GM18499 (cell line): Measurements from ENCODE around the gene ARGLU1.

Source experiments
- ATAC-seq: cut with Tn5 transposase; IDR thresholded peaks from one replicate; pipeline ENCODE4 v1.9.1; 2021; ENCODE audit warnings: moderate number of reproducible peaks; ENCODE audit not compliant: insufficient read depth, unreplicated experiment

The ARGLU1 gene

DNA sequence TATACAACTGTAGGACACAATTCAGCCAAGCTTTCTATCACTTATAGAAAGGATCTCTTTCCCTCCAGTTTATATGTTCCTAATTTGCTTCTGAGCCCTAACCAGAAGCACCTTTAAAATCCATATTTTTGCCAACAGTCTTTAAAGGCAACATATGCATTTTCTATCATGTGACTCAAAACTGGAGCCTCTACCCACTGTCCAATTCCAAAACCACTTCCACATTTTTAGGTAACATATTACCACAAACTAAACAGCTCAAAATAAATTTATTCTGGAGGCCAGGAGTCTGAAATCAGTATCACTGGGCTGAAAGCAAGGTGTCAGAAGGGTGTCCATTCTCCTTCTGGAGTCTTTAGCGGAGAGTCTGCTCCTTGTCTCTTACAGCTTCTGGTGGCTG lies 16.6 kb downstream of the ARGLU1 start:
- ATAC-seq = no peak

DNA sequence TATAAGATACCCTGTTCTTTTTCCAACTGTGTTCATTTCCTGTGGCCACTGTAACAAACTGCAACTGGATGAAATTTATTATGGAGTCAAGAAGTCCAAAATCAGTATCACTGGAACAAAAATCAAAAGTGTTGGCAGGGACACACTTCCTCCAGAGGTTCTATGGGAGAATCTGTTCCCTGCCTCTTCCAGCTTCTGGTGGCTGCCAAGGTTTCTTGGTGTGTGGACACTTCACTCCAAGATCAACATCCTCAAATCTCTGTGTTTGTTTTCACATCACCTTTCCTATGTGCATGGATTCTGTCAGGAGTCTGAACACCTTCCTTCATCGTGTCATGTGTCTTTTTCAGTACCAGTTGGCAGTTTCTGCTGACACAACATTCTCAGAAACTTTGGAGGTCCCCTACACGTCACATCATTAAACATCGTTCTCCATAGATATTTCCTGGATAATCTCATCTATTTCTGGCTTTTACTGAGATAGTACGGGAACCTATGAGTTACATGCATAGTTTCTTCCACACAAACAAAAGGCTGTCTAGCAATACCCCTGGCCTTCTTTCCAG lies 17.3 kb downstream of the ARGLU1 start:
- no peak for ATAC-seq

DNA sequence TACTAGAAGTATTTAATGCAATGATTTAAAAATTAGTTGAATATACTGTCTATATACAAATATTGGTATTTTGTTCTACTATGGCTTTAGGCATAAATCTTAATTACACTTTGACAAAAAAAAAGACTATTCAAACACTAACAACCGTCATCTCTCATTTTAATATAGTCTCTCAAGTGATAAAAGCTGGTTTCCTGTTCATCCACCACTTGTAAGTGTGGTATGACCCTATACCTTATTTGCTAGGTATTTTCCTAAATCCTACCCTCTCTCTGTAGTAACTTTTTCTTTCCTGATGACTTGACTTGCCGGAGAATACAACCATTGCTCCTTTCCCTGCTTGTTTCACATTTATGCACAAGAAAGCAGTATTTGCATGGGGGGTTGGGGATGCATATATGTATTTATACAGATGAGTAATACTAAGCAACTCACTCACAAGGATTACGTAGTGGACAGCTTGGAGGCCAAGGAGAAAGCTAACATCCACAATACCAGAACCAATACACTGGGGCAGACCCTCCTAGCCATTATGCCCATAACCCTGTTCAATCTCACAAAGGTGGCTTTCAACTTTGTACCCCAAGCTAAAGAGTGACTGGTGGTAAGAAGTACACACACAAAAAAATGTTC lies 19.8 kb downstream of the ARGLU1 start:
- no peak for ATAC-seq

DNA sequence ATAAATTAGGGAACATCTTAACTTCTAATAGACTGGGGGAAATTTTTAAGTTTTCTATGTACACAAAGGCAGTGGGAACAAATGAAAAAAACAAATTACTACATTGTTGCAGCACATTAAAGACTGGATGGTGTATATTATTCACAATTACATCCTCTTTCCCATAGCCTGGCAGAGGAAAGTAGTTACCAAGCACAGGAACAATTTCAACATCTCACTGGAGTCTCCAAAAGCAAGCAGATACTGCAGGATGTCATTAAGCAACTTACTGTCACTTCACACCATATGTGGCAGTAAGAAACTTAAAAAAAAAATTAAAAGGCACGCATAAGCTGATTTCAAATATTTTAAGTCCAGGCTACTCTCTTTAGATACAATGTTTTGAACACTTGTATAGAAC lies 26.1 kb downstream of the ARGLU1 start:
- ATAC-seq = no peak

DNA sequence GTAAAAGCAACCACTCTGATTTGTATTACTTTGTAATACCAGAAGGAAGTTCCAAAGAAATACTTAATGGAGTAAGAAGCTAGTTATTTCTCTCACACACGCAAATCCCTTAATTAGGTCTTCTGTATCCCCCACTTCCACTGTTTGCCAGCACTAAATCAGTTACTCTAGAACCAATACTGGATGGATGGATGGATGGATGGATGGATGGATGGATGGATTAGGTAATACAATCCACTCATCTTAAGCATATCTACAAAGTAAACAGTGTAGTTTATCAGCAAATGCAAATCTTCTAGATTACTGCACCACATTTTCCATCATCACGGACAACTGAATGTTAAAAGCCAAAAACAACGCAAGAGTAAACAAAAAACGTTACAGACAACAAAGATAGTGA lies 27.3 kb downstream of the ARGLU1 start:
- no peak for ATAC-seq

DNA sequence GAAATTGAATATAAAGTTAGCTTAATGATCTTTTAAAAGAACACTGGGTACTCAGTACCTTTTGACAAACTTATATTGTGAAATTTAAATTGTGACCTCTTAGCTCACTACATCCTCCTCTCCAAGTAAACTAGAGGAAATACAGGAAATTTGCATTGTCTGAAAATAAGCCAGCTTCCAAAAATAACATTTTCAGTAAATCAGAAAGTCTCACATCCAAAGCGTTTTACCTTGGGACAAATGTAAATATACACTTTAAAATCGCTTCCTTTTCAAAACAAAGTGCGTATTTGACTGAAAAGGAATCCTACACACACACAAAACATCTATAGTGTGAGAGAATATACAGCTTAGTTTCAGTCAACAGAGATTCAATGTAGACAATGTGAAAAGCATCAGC lies 30.4 kb downstream of the ARGLU1 start:
- no peak for ATAC-seq

DNA sequence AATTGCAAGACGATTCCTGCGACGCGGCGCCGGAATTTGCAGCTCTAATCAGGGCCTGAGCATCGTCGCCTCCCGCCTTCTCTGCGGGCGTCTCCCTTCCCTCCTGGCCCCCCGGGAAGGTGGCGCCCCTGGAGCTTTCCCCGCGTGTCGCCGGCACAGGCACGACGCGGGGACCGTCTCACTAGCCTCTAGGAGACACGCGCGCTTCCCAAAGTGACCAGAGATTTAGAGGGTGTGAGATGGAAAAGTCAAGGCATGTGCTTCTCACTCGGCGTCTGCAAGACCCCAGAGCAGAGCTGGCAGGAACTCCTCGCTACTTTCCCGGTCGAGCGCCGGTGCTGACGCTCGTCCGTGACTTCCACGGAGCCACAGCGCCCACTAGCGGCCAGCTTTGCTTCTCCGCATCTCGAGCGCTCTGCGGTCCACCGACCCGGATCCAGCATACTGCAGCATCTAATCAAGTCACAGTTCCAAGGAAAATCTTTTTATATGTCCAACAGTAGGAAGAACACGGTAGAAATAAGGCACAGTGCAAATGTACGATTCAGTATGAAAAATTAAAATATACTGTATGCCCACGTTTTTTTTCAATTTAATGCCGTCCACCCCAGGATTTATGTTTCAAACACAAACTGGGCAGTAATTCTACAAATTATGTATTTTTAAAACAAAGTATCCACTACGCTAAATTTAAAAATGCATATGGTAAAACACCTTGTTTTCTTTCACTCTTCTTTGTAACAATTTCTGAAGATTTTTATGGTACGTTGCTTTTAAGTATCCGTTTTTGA lies 31.5 kb downstream of the ARGLU1 start:
- peak; percentile 28 for ATAC-seq

DNA sequence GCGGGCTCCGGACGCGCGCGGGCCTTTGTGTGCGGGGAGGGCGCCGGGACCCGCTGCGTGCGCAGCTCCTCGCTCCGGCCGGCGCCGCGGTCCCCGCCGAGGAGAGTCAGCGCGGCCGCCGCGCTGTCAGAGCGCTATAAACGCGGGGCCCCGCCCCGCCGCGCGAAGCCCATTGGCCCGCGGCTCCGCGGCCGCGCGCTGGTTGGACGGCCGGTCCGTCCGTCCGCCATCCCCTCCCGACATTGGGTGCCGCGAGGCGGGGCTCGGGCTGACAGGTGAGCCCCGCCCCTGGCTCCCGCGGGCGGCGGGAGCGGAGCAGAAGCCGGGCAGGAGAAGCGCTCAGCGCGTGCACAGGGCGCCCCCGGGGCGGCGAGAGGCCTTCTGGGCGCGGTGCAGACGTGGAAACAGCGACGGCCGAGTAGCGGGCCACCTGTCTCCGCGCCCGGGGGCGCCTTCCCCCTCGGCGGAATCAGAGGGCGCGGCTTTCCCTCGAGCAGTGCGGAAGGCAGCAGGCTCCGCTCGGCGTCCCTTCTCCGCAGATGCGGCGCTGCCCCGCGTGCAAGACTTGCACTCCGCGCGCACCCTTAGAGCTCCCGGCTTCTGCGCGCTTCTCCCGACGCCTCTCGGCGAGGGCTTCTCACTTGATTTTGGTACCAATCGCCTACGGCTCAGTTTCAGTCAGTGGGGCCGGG lies 32.2 kb downstream of the ARGLU1 start, which contains the start of gene EFNB2:
Gene EFNB2 (minus strand): TSS at position 111 of the 692 bp plus-strand sequence. CDS start 698 bp downstream, outside the sequence.
- ATAC-seq = peak; percentile 76

DNA sequence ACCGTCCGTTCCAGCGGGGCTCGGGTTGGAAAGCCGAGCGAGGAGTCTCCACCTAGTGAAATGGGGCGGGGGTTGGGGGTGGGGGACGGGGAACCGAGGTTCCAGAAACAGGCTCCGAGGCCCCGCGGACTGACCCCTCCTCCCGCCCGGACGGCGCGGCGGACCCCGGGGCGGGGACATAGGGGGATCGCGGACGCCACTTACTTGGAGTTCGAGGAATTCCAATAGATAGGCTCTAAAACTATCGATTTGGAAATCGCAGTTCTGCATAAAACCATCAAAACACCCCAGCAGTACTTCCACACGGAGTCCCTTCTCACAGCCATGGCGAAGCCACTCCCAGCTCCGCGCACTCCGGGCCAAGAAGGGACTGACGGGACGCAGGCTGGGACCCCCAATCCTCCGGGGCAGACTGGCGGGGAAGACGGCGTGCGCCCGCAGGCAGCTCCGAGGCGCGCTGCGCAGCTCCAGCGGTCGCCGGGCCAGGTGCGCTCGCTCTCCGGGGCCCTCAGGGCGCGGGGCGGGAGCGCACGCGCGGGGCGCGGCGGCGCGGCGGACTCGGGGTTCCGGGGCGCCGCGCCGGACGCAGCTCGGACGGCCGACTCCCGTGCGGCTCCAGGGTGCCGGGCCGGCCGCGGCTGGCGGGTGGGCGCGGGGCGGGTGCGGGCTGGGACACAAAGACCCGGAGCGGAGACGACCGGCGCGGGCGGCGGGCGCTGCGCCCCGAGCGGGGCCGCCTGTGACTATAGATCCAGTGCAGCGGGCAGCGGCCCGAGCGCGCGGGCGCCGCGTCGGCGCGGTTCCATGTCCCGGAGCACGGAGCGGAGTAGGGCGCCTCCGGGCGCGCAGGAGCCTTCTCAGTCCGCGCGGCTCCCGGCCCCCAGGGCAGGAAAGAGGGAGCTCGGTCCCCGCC lies 33.0 kb downstream of the ARGLU1 start:
- ATAC-seq = peak; percentile 18

DNA sequence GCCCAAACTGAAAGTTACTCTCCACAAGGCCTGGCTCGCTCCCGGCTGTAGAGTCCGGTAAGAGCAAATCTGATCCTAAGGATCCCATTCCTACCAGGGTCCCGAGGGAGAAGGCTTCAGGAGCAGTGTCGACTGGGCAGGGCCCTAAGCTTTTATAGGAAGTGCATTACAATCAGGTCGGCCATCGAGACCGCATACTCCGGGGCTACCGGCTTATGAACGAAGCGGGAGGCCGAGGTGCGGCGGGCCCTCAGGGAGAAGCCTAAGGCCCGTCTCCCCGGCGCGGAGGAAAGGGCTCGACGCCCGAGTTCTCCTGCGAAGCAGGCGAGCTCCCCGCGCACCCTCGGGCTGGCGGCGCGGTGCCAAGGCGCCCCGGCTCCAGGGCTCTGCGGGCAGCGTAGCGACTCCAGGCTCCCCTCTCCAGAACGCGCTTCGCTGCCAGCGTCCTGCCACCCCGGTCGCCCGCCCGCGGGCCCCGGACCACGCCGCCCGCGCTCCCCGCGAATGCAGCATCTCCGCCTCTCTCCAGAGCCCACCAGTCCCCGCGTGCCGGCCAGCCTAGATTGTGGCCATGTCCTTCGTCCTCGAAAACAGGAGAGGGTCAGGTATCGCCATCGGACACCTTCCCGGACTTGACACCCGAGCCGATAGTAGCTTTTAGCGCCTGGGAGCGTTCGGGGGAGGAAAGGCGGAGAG lies 33.8 kb downstream of the ARGLU1 start:
- no peak for ATAC-seq

DNA sequence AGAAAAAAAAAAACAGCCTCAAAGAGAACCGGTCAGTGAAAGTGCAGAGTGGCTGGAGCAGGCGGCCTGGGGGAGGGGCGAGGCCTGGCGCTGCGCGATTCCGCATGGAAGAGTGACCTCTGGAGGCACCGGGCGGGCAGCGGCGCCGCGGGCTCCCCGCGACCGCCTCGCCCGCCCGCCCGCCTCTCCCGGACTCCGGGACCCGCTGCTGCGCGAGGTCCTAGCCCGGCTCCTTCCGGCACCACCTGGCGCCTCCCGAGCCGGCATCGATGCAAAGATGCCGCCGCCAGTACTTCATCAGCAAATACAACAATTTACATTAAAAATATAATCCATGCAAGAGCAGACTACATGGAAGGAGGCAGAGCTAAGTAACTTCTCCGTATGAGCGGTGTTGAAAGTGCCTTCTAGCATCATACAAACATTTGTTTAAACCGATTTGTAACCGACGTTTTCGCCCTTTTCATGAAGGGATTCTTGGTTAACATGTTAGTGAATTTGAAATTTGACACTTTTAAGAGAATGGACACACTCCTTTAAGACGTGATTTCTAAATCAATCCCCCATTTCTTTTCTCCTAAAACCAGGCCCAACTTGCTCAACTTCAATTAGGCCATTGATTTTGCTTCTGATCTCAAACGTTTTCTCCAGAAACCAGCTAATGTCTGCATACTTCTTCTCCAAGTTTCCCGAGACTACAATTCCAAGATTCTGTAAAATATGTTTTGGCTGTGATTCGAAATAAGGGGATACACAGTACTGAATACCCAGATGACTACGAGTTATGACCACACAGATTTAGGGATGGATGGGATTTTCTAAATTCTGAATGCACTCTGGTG lies 34.6 kb downstream of the ARGLU1 start:
- no peak for ATAC-seq

DNA sequence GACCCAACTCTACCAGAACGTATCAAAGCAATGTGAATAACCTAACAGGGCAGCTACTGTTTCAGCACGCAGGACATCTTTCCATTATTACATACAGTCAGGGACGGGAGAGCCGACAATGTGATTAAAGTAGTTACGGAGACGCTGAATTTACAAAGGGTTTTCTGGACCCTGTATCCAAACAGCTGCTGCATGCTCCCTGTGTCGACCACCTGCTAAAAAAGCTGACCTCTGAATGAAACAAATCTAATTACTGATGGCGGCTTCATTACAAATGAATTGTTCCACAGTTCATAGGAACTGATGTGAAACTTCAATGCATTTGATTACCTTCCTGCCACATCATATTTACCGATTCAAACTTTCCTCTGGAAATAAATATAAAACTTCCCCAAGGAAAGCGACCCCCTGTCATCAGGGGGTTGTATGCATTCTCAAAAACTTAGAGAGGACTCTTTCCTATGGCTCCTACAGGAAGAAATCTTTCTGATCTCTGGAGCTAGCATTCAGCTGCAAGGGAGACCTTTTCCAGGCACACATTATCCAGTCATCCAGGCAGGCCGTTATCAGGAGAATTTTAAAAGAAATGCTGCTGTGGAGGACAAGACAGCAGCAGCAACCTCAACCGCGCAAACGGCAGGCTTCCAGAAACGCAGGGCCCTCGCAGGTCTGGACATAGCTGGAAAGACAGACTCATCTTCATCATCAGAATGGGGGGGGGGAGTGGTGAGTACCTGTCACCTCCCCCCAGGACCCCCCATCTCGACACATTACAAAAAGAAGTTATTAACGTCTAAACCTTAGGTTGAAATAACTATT lies 35.6 kb downstream of the ARGLU1 start:
- ATAC-seq = no peak

DNA sequence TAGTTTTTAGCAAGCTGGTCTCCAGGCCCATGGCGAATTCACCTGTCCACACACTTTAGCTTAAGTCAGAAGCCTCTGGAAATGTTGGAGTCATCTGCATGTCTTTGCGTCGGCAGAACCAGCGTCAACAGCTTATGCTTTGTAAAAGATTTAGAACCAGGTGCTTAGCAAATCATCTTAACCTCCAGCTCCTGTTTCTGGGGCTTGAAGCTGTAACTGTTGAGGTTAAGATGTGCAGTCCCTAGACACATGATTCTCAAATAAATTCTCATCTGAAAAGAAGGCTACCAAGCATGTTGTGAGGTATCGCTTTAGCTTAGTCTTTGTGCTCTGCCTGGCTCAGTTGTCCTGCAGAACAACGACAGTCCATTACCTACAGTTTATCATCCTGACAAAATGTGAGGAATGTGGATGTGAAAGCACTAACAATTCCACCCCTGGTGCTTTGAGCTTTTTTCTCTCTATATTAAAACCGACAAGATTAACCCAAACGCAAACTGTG lies 36.9 kb downstream of the ARGLU1 start:
- no peak for ATAC-seq

DNA sequence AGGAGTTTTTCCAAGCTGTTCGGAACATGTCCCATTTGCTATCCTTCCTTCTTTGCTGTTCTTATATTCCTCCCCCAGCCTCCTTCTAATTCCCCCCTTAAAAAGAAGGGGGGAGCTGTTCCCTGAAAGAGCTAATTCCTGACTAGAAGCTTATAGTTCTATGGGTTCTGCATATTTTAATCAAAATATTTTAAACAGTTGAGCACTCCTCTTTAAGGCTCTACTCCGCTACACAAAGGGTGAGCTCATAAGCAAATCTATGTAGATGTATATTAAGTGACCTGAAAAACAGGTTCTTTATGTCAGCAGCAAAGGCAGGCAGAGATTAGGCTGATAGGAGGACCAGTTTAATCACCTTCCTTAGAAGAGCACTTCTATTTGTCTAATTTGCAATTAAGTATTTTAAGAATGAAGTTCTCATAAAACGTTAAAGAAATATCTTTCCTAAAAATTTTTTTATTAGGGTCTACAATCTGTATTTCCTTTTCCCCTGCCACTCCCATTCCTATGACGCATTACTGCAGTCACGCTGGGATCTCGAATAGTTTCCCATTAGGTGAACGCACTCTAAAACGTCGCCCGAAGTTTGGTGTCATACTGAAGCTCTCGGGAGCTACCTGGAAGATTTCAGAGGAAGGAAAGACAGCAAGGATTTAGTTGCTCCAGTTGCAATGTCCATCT lies 37.6 kb downstream of the ARGLU1 start:
- ATAC-seq = no peak

DNA sequence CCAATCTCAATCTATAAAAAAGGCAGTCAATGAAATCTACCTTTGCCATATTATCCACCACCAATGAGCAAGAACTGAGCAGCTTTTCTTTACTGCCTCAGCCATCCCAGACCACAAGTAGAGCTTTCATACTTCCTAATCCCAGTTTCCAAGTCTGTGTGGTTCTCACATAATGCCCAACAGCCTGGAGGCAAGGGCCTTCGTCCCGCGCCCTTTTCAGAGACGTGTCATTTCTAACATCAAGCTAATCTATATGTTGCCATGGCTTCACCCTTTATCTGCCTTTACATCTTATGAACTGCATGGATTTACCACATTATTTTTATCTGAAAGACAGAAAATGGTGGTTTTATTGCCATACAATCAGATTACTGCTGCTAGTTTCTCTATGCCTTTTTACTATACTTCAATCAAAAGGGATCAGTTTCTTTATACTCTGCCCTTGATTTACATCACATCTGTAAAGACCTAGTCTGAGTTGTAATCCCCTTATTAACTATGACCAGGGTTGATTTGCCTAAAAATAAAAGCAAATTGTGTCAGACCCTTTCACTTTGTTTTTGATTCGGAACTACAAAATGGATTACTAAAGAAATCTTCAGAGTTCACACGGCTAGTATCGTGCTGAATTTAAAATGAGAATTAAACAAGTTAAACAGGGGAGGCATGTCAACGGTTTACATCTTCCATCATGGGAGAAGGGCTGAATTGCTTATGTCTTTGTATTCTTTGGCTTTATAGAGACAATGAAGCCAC lies 38.3 kb downstream of the ARGLU1 start:
- ATAC-seq = no peak

DNA sequence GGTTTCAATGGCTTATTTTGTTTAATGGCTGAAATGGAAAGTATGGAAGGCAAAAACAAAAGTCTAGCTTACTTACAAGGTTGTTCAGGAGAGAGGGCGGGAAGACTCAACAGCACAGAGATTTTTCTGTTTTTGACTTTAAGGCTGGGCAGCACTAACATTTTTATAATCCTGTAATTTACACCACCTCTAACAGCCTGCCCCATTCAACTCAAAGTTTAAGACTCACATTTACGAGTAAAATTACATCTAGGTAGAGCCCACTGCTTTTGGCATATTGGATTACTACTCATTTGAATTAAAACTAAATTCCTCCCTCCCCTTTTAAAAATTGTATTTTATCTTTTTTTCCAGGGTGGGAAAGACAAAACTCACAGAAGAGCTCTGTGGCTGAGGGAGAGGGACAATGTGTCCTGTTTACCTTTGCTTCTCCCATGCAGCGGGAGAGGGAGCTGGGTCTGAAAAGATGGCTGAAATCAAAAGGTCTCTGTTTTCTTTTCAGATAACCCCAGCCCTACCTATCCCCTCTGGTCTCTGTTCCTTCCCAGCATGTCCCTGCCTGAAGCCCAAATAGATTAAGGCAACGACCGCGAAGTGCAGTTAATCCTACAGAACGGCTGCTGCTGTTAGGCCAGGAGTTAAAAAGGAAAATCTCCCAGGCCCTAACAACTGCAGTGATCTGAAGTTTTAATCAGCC lies 39.1 kb downstream of the ARGLU1 start:
- no peak for ATAC-seq
